ENCODE data around the gene PTPRF.

The PTPRF gene

DNA sequence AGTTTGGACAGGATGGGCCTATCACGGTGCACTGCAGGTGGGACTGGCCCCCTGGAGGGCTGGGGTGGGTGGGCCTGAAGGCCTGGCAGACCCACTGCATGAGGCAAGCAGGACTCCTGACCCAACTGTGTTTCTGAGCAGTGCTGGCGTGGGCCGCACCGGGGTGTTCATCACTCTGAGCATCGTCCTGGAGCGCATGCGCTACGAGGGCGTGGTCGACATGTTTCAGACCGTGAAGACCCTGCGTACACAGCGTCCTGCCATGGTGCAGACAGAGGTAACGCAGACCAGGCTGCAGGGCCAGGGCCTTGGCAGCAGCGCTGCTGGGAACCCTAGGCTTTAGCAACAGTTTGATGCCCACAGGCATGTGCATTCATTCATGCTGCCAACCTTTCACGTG is 90.3 kb downstream of the PTPRF start:
- TF ChIP-seq, protein P1, sequence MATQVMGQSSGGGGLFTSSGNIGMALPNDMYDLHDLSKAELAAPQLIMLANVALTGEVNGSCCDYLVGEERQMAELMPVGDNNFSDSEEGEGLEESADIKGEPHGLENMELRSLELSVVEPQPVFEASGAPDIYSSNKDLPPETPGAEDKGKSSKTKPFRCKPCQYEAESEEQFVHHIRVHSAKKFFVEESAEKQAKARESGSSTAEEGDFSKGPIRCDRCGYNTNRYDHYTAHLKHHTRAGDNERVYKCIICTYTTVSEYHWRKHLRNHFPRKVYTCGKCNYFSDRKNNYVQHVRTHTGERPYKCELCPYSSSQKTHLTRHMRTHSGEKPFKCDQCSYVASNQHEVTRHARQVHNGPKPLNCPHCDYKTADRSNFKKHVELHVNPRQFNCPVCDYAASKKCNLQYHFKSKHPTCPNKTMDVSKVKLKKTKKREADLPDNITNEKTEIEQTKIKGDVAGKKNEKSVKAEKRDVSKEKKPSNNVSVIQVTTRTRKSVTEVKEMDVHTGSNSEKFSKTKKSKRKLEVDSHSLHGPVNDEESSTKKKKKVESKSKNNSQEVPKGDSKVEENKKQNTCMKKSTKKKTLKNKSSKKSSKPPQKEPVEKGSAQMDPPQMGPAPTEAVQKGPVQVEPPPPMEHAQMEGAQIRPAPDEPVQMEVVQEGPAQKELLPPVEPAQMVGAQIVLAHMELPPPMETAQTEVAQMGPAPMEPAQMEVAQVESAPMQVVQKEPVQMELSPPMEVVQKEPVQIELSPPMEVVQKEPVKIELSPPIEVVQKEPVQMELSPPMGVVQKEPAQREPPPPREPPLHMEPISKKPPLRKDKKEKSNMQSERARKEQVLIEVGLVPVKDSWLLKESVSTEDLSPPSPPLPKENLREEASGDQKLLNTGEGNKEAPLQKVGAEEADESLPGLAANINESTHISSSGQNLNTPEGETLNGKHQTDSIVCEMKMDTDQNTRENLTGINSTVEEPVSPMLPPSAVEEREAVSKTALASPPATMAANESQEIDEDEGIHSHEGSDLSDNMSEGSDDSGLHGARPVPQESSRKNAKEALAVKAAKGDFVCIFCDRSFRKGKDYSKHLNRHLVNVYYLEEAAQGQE (IDR thresholded peaks at IDR 0.05; ENCODE audit: insufficient read depth in 1 of 2, low read depth in 2 of 2, low read length in 2 of 2), result no peak
- TF ChIP-seq SIN3A (IDR thresholded peaks at IDR 0.05; ENCODE audit: borderline replicate concordance, insufficient read depth, low read length), result no peak
- TF ChIP-seq FOXP2 (optimal IDR thresholded peaks at IDR 0.05; ENCODE audit: borderline replicate concordance, extremely low read depth, extremely low read length, insufficient read depth), result no peak
- no peak for TF ChIP-seq POLR2AphosphoS5 (IDR thresholded peaks at IDR 0.05; ENCODE audit: low read depth, low read length)
- TF ChIP-seq TAF1 (IDR thresholded peaks at IDR 0.05; ENCODE audit: borderline replicate concordance, insufficient read depth, low read length), result no peak

DNA sequence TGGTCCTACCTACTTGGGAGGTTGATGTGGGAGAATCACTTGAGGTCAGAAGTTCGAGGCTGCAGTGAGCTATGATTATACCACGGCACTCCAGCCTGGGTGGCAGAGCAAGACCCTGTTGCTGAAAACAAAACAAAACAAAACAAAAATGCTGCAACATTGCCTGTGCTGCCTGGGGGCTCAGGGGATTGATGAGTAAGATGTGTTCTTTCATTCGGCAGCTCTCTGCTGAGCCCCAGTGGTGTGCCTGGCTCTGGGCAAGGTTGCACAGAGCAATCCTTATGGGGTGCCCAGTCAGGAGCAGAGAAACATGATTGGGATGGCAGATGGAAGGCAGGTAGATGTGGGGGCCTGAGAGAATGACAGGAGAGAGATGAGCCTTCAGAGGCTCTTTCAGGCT is 90.7 kb downstream of the PTPRF start:
- TF ChIP-seq FOXP2 (optimal IDR thresholded peaks at IDR 0.05; ENCODE audit: borderline replicate concordance, extremely low read depth, extremely low read length, insufficient read depth) (no peak), SIN3A (IDR thresholded peaks at IDR 0.05; ENCODE audit: borderline replicate concordance, insufficient read depth, low read length) (no peak), POLR2AphosphoS5 (IDR thresholded peaks at IDR 0.05; ENCODE audit: low read depth, low read length) (no peak), TAF1 (IDR thresholded peaks at IDR 0.05; ENCODE audit: borderline replicate concordance, insufficient read depth, low read length) (no peak)
- TF ChIP-seq, protein P1 (IDR thresholded peaks at IDR 0.05; ENCODE audit: insufficient read depth in 1 of 2, low read depth in 2 of 2, low read length in 2 of 2), result no peak

DNA sequence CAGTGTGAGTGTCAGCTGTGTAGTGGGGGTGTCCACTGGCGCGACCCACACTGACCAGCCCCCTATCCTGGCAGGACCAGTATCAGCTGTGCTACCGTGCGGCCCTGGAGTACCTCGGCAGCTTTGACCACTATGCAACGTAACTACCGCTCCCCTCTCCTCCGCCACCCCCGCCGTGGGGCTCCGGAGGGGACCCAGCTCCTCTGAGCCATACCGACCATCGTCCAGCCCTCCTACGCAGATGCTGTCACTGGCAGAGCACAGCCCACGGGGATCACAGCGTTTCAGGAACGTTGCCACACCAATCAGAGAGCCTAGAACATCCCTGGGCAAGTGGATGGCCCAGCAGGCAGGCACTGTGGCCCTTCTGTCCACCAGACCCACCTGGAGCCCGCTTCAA is 91.2 kb downstream of the PTPRF start:
- TF ChIP-seq FOXP2 (optimal IDR thresholded peaks at IDR 0.05; ENCODE audit: borderline replicate concordance, extremely low read depth, extremely low read length, insufficient read depth), result no peak
- no peak for TF ChIP-seq POLR2AphosphoS5 (IDR thresholded peaks at IDR 0.05; ENCODE audit: low read depth, low read length)
- no peak for TF ChIP-seq TAF1 (IDR thresholded peaks at IDR 0.05; ENCODE audit: borderline replicate concordance, insufficient read depth, low read length)
- TF ChIP-seq SIN3A (IDR thresholded peaks at IDR 0.05; ENCODE audit: borderline replicate concordance, insufficient read depth, low read length), result no peak
- TF ChIP-seq, protein P1 (IDR thresholded peaks at IDR 0.05; ENCODE audit: insufficient read depth in 1 of 2, low read depth in 2 of 2, low read length in 2 of 2), result no peak

DNA sequence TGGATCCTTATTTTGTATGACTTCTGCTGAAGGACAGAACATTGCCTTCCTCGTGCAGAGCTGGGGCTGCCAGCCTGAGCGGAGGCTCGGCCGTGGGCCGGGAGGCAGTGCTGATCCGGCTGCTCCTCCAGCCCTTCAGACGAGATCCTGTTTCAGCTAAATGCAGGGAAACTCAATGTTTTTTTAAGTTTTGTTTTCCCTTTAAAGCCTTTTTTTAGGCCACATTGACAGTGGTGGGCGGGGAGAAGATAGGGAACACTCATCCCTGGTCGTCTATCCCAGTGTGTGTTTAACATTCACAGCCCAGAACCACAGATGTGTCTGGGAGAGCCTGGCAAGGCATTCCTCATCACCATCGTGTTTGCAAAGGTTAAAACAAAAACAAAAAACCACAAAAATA is 91.8 kb downstream of the PTPRF start:
- TF ChIP-seq FOXP2 (optimal IDR thresholded peaks at IDR 0.05; ENCODE audit: borderline replicate concordance, extremely low read depth, extremely low read length, insufficient read depth) (no peak), TAF1 (IDR thresholded peaks at IDR 0.05; ENCODE audit: borderline replicate concordance, insufficient read depth, low read length) (no peak), POLR2AphosphoS5 (IDR thresholded peaks at IDR 0.05; ENCODE audit: low read depth, low read length) (no peak), SIN3A (IDR thresholded peaks at IDR 0.05; ENCODE audit: borderline replicate concordance, insufficient read depth, low read length) (no peak)
- TF ChIP-seq, protein P1 (IDR thresholded peaks at IDR 0.05; ENCODE audit: insufficient read depth in 1 of 2, low read depth in 2 of 2, low read length in 2 of 2), result no peak

Measured in PFSK-1 (cell line).